GM12878 (cell line): ENCODE results near the gene SATL1. TPM values are rescaled to one million over a fixed set of nuclear protein-coding genes. Genes with fewer than 3 reads are reported as not detected.

ENCODE experiments used
- ATAC-seq: fragments of 200-7000 bp; cut with Tn5 transposase; 3 replicates; pipeline ENCODE4 v1.9.1; 2020; ENCODE audit warnings: mild to moderate bottlenecking, moderate library complexity
- BruUV-seq: library from RNA; stranded (reverse); fragments of 400-500 nt; replicated peaks from 2 replicates; lab custom pipeline; 2021; lab: Mats Ljungman, UMichigan
- CTCF ChIA-PET: fragments of 300-600 bp; sonication (Branson Sonifier 250); formaldehyde crosslinking; extraction: SDS; loops from one replicate; lab custom pipeline; 2021; ENCODE audit warnings: inconsistent platforms; lab: Yijun Ruan, JAX
- POLR2A ChIA-PET: fragments of 350-600 bp; formaldehyde crosslinking; extraction: SDS; loops from one replicate; lab custom pipeline; 2021; ENCODE audit warnings: inconsistent platforms; lab: Charles Lee
- RAD21 ChIA-PET: fragments of 300-600 bp; sonication (Branson Sonifier 250); formaldehyde crosslinking; loops from one replicate; lab custom pipeline; 2023; ENCODE audit warnings: antibody characterized with exemption; ENCODE audit not compliant: unreplicated experiment; lab: Charles Lee
- SMC1A ChIA-PET: fragments of 300-600 bp; sonication (Branson Sonifier 250); formaldehyde crosslinking; loops from one replicate; lab custom pipeline; 2023; ENCODE audit not compliant: unreplicated experiment, uncharacterized antibody; lab: Charles Lee
- DNase-seq: peaks from one replicate; pipeline ENCODE4 v3.0.0-alpha.2; 2011; ENCODE audit warnings: low read depth, low spot score
- FAIRE-seq: peaks from 3 replicates; lab custom pipeline; 2011; peaks lifted over from hg19 to GRCh38; lab: Jason Lieb, UNC
- H2AFZ ChIP-seq: 2 replicates; pipeline ENCODE4 v1.6.0; 2011; ENCODE audit warnings: low read depth, low read length, control low read depth; ENCODE audit not compliant: control insufficient read depth
- H3K27ac ChIP-seq: 2 replicates; pipeline ENCODE4 v1.5.1; 2011; ENCODE audit warnings: control low read depth; ENCODE audit not compliant: control insufficient read depth, insufficient read depth
- H3K27me3 ChIP-seq, 2 experiments: replicated peaks in 1 of 2; 2 replicates each; pipeline versions ENCODE4 v1.6.0 to v1.6.1; 2011; ENCODE audit warnings: low read length in 1 of 2; ENCODE audit not compliant: control insufficient read depth in 2 of 2, insufficient read depth in 2 of 2
- H3K36me3 ChIP-seq, 2 experiments: 2 replicates each; pipeline ENCODE4 v1.5.1; 2011; ENCODE audit warnings: low read length in 1 of 2; ENCODE audit not compliant: control insufficient read depth in 2 of 2, insufficient read depth in 2 of 2
- H3K4me1 ChIP-seq: 2 replicates; pipeline ENCODE4 v1.6.1; 2011; ENCODE audit warnings: mild to moderate bottlenecking, low read length, moderate library complexity, mixed read lengths; ENCODE audit not compliant: control insufficient read depth, insufficient read depth
- H3K4me2 ChIP-seq: 2 replicates; pipeline ENCODE4 v1.6.0; 2011; ENCODE audit warnings: control low read depth; ENCODE audit not compliant: control insufficient read depth, insufficient read depth
- H3K4me3 ChIP-seq: fragments of 200-600 bp; sonication (generic); 2 replicates; pipeline ENCODE4 v1.5.1; 2016
- H3K79me2 ChIP-seq: 2 replicates; pipeline ENCODE4 v1.6.0; 2011; ENCODE audit warnings: low read length; ENCODE audit not compliant: control insufficient read depth, insufficient read depth
- H3K9ac ChIP-seq: 2 replicates; pipeline ENCODE4 v1.8.0; 2011; ENCODE audit warnings: low read length, control low read depth, mixed read lengths; ENCODE audit not compliant: control insufficient read depth, insufficient read depth
- H3K9me3 ChIP-seq: replicated peaks from 3 replicates; pipeline ENCODE4 v1.5.1; 2011; ENCODE audit warnings: mild to moderate bottlenecking, low read length; ENCODE audit not compliant: control insufficient read depth, insufficient read depth
- H4K20me1 ChIP-seq: 2 replicates; pipeline ENCODE4 v1.6.0; 2011; ENCODE audit not compliant: control insufficient read depth, insufficient read depth
- ATF7 ChIP-seq: fragments of 450-650 bp; IDR thresholded peaks from 2 replicates; pipeline ENCODE4 v1.6.1; 2016; ENCODE audit warnings: low read depth, mild to moderate bottlenecking
- E2F4 ChIP-seq: IDR thresholded peaks from 2 replicates; pipeline ENCODE4 v1.6.1; 2012; ENCODE audit warnings: low read depth, low read length, improper control_type of control experiment
- FOS ChIP-seq: IDR thresholded peaks from 3 replicates; pipeline ENCODE4 v1.6.1; 2011; ENCODE audit warnings: borderline replicate concordance; ENCODE audit not compliant: insufficient read length; ENCODE audit errors: extremely low read depth
- HDAC2 ChIP-seq: fragments of 200-600 bp; sonication (generic); IDR thresholded peaks from 2 replicates; pipeline ENCODE4 v1.6.1; 2017
- MYC ChIP-seq: IDR thresholded peaks from 2 replicates; pipeline ENCODE4 v1.6.1; 2011; ENCODE audit warnings: mild to moderate bottlenecking, low read length, moderate library complexity, inconsistent platforms; ENCODE audit not compliant: insufficient read depth, insufficient replicate concordance, insufficient read length, severe bottlenecking
- POLR2A ChIP-seq: IDR thresholded peaks from 2 replicates; pipeline ENCODE4 v1.6.1; 2011; ENCODE audit warnings: low read depth, mild to moderate bottlenecking, low read length
- POLR2AphosphoS2 ChIP-seq: IDR thresholded peaks from 2 replicates; pipeline ENCODE4 v1.6.1; 2011; ENCODE audit warnings: low read depth, mild to moderate bottlenecking, low read length, improper control_type of control experiment, moderate library complexity
- RB1 ChIP-seq: fragments of 450-650 bp; formaldehyde crosslinking; IDR thresholded peaks from 2 replicates; pipeline ENCODE4 v1.6.1; 2017; ENCODE audit warnings: mild to moderate bottlenecking, borderline replicate concordance
- SRF ChIP-seq, 2 experiments: IDR thresholded peaks; 2 replicates each; pipeline ENCODE4 v1.6.1; 2011; ENCODE audit warnings: low read depth in 2 of 2, low read length in 2 of 2, mild to moderate bottlenecking in 1 of 2, moderate library complexity in 1 of 2
- WRNIP1 ChIP-seq: IDR thresholded peaks from 2 replicates; pipeline ENCODE4 v1.6.1; 2011; ENCODE audit warnings: low read depth, low read length, improper control_type of control experiment, borderline replicate concordance
- YBX1 ChIP-seq: fragments of 450-650 bp; IDR thresholded peaks from 2 replicates; pipeline ENCODE4 v1.6.1; 2016; ENCODE audit warnings: antibody characterized with exemption
- ZNF24 ChIP-seq: fragments of 450-650 bp; IDR thresholded peaks from 2 replicates; pipeline ENCODE4 v1.6.1; 2017; ENCODE audit warnings: antibody characterized with exemption, mild to moderate bottlenecking
- ZNF274 ChIP-seq: IDR thresholded peaks from one replicate; pipeline ENCODE4 v1.8.0; 2011; ENCODE audit not compliant: insufficient read length, insufficient read depth
- WGBS: methylation state at CpG from one replicate; pipeline ENCODE4 v1.1.6; 2016; ENCODE audit warnings: low lambda C conversion rate; ENCODE audit not compliant: insufficient replicate concordance, insufficient coverage; ENCODE audit errors: missing lambda C conversion rate; 5-methylcytosine and 5-hydroxymethylcytosine counted together
- in situ Hi-C: fragments of 300-500 bp; cut with MboI; formaldehyde crosslinking; loops from 9 replicates; pipeline ENCODE4 v1.14.3; 2018; ENCODE audit warnings: mixed read lengths
- intact Hi-C: fragments of 100-400 bp; cut with micrococcal nuclease; formaldehyde crosslinking; loops from one replicate; pipeline ENCODE4 v1.14.2; 2022; ENCODE audit not compliant: unreplicated experiment
- polyA plus RNA-seq, 11 experiments: library from polyadenylated mRNA; depleted of rRNA in 4 of 11; unstranded in 6 of 11; stranded (reverse) in 5 of 11; fragments of >200 nt; fragmentation: Nextera tagmentation in 4 of 11; fragmentation: Illumina TruSeq in 1 of 11; extraction: Ambion mirVana in 4 of 11; extraction: Trizol in 1 of 11; gene quantifications; 1 replicate in 1 of 11; 2 replicates in 10 of 11; pipeline versions ENCODE4 v1.2.1 to v1.2.3, GENCODE V29; 2011 to 2016; ENCODE audit warnings: inconsistent platforms in 2 of 11, missing spikeins in 2 of 11, low read depth in 1 of 11
- total RNA-seq, 4 experiments: library from RNA; depleted of rRNA in 3 of 4; stranded (reverse); fragments of >200 nt in 3 of 4; fragmentation: Illumina TruSeq in 1 of 4; extraction: Trizol in 1 of 4; gene quantifications; 2 replicates each; pipeline versions ENCODE4 v1.2.1 to v1.2.3, GENCODE V29; 2013 to 2021

SATL1 gene
- total and polyA plus RNA-seq, 10 of the 15 experiments (the other 5 are each of a cell fraction or from before 2014, with no cell fraction given) = 0.01 TPM; not detected in 9

GRCh38 chrX:85159644-85160043 lies 83.9 kb downstream of the SATL1 start:
- Histone ChIP-seq H4K20me1 (no peaks in the 10 kb centered on the region), H3K4me1 (no peaks in the 10 kb centered on the region), H3K36me3 (no peaks in the 10 kb centered on the region), H3K9me3 (no peaks in the 10 kb centered on the region), H2AFZ (no peak overlapping the region), H3K9ac (no peak overlapping the region), H3K4me3 (no peak overlapping the region), H3K27me3 (no peaks in the 10 kb centered on the region), H3K27ac (no peak overlapping the region), H3K79me2 (no peaks in the 10 kb centered on the region), H3K4me2 (no peak overlapping the region)
- RAD21 ChIA-PET = no interaction called here
- 0% methylated on average over 5 of the region's 5 CpGs for WGBS
- DNase-seq (no peak), FAIRE-seq (no peak), ATAC-seq (no peak)
- BruUV-seq = no TSS peak
- CTCF ChIA-PET = no interaction called here
- SMC1A ChIA-PET = no interaction called here
- in situ Hi-C loops = no loop called here
- POLR2A ChIA-PET = no interaction called here
- TF ChIP-seq SRF (IDR thresholded peaks at IDR 0.05; ENCODE audit: low read depth in 2 of 2, low read length in 2 of 2) (no peak), E2F4 (no peak), FOS (no peak), RB1 (no peak), HDAC2 (no peak), YBX1 (no peak), WRNIP1 (no peak), ZNF274 (no peak), ZNF24 (no peak), ATF7 (no peak), POLR2A (no peak), POLR2AphosphoS2 (no peak), MYC (no peak)
- intact Hi-C loops = no loop called here
